ENCODE measurements around the gene ZYG11B. TPM values are rescaled to one million over a fixed set of nuclear protein-coding genes. Genes with fewer than 3 reads are reported as not detected.

ZYG11B gene
- total RNA-seq, 1 experiment from 2014 or later: 20.6 TPM

- Histone ChIP-seq H2AK5ac (ENCODE audit: insufficient read length, low read length) (no peak overlapping the region), H3K23me2 (ENCODE audit: insufficient read length, low read depth, low read length, poor library complexity, severe bottlenecking) (no peaks in the 10 kb centered on the region), H3K79me2 (ENCODE audit: insufficient read depth, low read length) (peaks cover 2% of the 10 kb centered on the region; the same call in 1 of the 2 replicates), H3K4me2 (ENCODE audit: insufficient read depth, insufficient read length, low read length) (no peak overlapping the region), H2BK15ac (ENCODE audit: low read depth, low read length) (no peak overlapping the region), H3K27ac (ENCODE audit: insufficient read length, low read depth, low read length) (no peak overlapping the region), H3K27me3 (ENCODE audit: insufficient read depth, low read length) (no peaks in the 10 kb centered on the region), H3K4ac (ENCODE audit: low read depth, low read length) (no peak overlapping the region), H4K8ac (replicated peaks; ENCODE audit: insufficient read length, low read depth, low read length) (no peak overlapping the region), H3K14ac (ENCODE audit: insufficient read depth, low read length) (no peak overlapping the region), H4K5ac (ENCODE audit: insufficient read length, low read depth, low read length) (no peak overlapping the region), H2BK20ac (ENCODE audit: low read depth, low read length, poor library complexity, severe bottlenecking) (no peak overlapping the region), H2BK120ac (ENCODE audit: low read depth, low read length, poor library complexity, severe bottlenecking) (no peak overlapping the region), H3K23ac (ENCODE audit: insufficient read length, low read depth, low read length) (no peak overlapping the region), H2BK12ac (ENCODE audit: insufficient read length, low read depth, low read length) (no peak overlapping the region), H2BK5ac (ENCODE audit: insufficient read length, low read length) (no peak overlapping the region), H3K79me1 (ENCODE audit: insufficient read depth, low read depth, low read length, poor library complexity, severe bottlenecking) (no peaks in the 10 kb centered on the region), H3K4me1 (ENCODE audit: insufficient read depth, low read length) (no peaks in the 10 kb centered on the region), H3K9me3 (ENCODE audit: control insufficient read depth, low read depth, low read length) (no peaks in the 10 kb centered on the region), H4K91ac (ENCODE audit: insufficient read length, low read depth, low read length) (no peak overlapping the region), H3K56ac (ENCODE audit: insufficient read length, low read depth, low read length) (no peak overlapping the region), H4K20me1 (ENCODE audit: control insufficient read depth, insufficient read depth, insufficient read length) (no peaks in the 10 kb centered on the region), H2AFZ (ENCODE audit: low read length) (no peak overlapping the region), H3K9ac (ENCODE audit: extremely low read depth, insufficient read length, low read length) (no peak overlapping the region), H3T11ph (ENCODE audit: low read length) (no peak overlapping the region), H3K18ac (ENCODE audit: insufficient read length, low read depth, low read length) (no peak overlapping the region)
- DNase-seq: no peak
- Mint-ChIP-seq H3K4me3 (no peak overlapping the region), H3K27ac (peak overlapping the region in 1 of 3 experiments; percentile 51; a peak in 1 of 7 replicates), H3K4me1 (no peaks in the 10 kb centered on the region), H3K27me3 (ENCODE audit: low read depth) (no peaks in the 10 kb centered on the region), H3K36me3 (ENCODE audit: insufficient read depth in 1 of 3, low read depth in 3 of 3) (peaks cover 11 to 14% (median 12%) of the 10 kb centered on the region in 3 experiments), H3K9me3 (peaks cover 10% of the 10 kb centered on the region in 2 experiments)
- WGBS (ENCODE audit: extremely low coverage, insufficient read length, low lambda C conversion rate): no CpG with 5 or more reads among the region's 5 CpGs
- TF ChIP-seq CTCF (conservative IDR thresholded peaks at IDR 0.05): no peak
Measured at GRCh38 chr1:52738148-52738547, 11.9 kb downstream of the ZYG11B start.

Measured in H9 (cell line).